Retina (tissue), 1 donor: ENCODE measurements around the gene USF2.
"Not testable (repeated sequence)": the region's sequence is repeated elsewhere in the genome, so short reads cannot be mapped to it uniquely, and the experiment has no call there.

ENCODE experiments used
- DNase-seq: peaks from one replicate; pipeline ENCODE4 v3.0.0-alpha.2; 2016

Gene USF2

GRCh38 chr19:35268536-35269437 lies at the start of gene USF2:
TSS of gene USF2 (plus strand) at chr19:35268962. CDS start at chr19:35269102, 140 bp downstream.
- DNase-seq, result no peak

GRCh38 chr19:35219008-35219407 lies 49.8 kb upstream of the USF2 start:
- DNase-seq, result no peak

- no peak for DNase-seq
Observed at GRCh38 chr19:35220315-35220921, 48.3 kb upstream of the USF2 start.

- not testable (repeated sequence) for DNase-seq
Observed at GRCh38 chr19:35220973-35221590, 47.7 kb upstream of the USF2 start.

GRCh38 chr19:35222373-35223015 lies 46.3 kb upstream of the USF2 start:
- no peak for DNase-seq

- DNase-seq, result no peak
Observed at GRCh38 chr19:35223084-35223790, 45.5 kb upstream of the USF2 start.

GRCh38 chr19:35223862-35224505 lies 44.8 kb upstream of the USF2 start:
- DNase-seq, result no peak

GRCh38 chr19:35224681-35225571 lies 43.8 kb upstream of the USF2 start:
- DNase-seq, result peak; percentile 32

- DNase-seq, result no peak
Observed at GRCh38 chr19:35225951-35226350, 42.8 kb upstream of the USF2 start.

- DNase-seq, result no peak
Observed at GRCh38 chr19:35226748-35227147, 42.0 kb upstream of the USF2 start.

- DNase-seq, result no peak
Observed at GRCh38 chr19:35228177-35228930, 40.4 kb upstream of the USF2 start, which contains the start of gene FAM187B. TSS of gene FAM187B (minus strand) at chr19:35228739. CDS start at chr19:35228680, 59 bp downstream.

GRCh38 chr19:35229601-35230000 lies 39.2 kb upstream of the USF2 start:
- DNase-seq, result no peak

GRCh38 chr19:35231956-35232645 lies 36.7 kb upstream of the USF2 start:
- DNase-seq, result no peak

GRCh38 chr19:35232912-35233311 lies 35.9 kb upstream of the USF2 start:
- no peak for DNase-seq

GRCh38 chr19:35236638-35237400 lies 31.9 kb upstream of the USF2 start:
- DNase-seq, result no peak

- DNase-seq, result not testable (repeated sequence)
Observed at GRCh38 chr19:35239597-35239996, 29.2 kb upstream of the USF2 start.

- DNase-seq, result no peak
Observed at GRCh38 chr19:35240327-35240726, 28.4 kb upstream of the USF2 start.

- no peak for DNase-seq
Observed at GRCh38 chr19:35241417-35241816, 27.3 kb upstream of the USF2 start.
